ENCODE results near the gene EIF3D.
"Not testable (repeated sequence)": the region's sequence is repeated elsewhere in the genome, so short reads cannot be mapped to it uniquely, and the experiment has no call there.

EIF3D gene

GRCh38 chr22:36549033-36549432 lies 20.1 kb upstream of the EIF3D start:
- 67 to 80% methylated on average over 1 of the region's 5 CpGs for WGBS, 2 experiments (ENCODE audit: insufficient coverage in 2 of 2)
- H3K27ac ChIP-seq (ENCODE audit: low read depth, low read length, severe bottlenecking), result no peak overlapping the region
- H3K4me3 ChIP-seq (ENCODE audit: extremely low read depth, insufficient read depth, low read length, poor library complexity, severe bottlenecking), result no peak overlapping the region
- H3K9me3 ChIP-seq (ENCODE audit: control insufficient read depth, low read length), result no peaks in the 10 kb centered on the region
- peaks cover 18% of the 10 kb centered on the region for H3K4me1 ChIP-seq (ENCODE audit: control insufficient read depth, insufficient read depth, low read length, poor library complexity, severe bottlenecking)
- no peaks in the 10 kb centered on the region for H3K36me3 ChIP-seq (ENCODE audit: control insufficient read depth, insufficient read depth, low read length)

GRCh38 chr22:36548606-36549005 lies 19.6 kb upstream of the EIF3D start:
- Histone ChIP-seq H3K27ac (ENCODE audit: low read depth, low read length, severe bottlenecking) (no peak overlapping the region), H3K9me3 (ENCODE audit: control insufficient read depth, low read length) (no peaks in the 10 kb centered on the region), H3K4me1 (ENCODE audit: control insufficient read depth, insufficient read depth, low read length, poor library complexity, severe bottlenecking) (peaks cover 18% of the 10 kb centered on the region), H3K4me3 (ENCODE audit: extremely low read depth, insufficient read depth, low read length, poor library complexity, severe bottlenecking) (no peak overlapping the region), H3K36me3 (ENCODE audit: control insufficient read depth, insufficient read depth, low read length) (no peaks in the 10 kb centered on the region)
- 46 to 51% methylated on average over 10 to 14 of the region's 14 CpGs for WGBS, 2 experiments (ENCODE audit: insufficient coverage in 2 of 2)

DNA sequence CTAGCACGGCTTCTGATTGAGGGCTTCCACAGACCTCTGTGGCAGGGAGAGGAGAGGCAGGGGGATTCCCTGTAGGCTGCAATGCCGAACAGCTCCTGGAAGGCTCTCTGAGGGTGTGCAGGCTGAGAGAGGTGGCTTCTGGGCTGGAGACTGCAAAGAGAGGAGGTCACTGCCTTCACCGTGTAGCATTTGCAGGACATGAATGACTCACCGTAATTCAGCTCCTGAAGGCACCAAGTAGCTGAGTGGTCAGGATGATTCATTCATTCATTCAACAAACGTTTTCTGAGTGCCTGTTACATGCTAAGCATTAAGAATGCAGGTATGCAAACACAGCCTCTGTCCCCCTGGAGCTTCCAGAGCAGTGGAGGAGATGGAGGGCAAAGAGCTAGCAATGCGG lies 18.0 kb upstream of the EIF3D start:
- no peak overlapping the region for H3K27ac ChIP-seq (ENCODE audit: low read depth, low read length, severe bottlenecking)
- H3K4me3 ChIP-seq (ENCODE audit: extremely low read depth, insufficient read depth, low read length, poor library complexity, severe bottlenecking), result no peak overlapping the region
- peaks cover 23% of the 10 kb centered on the region for H3K4me1 ChIP-seq (ENCODE audit: control insufficient read depth, insufficient read depth, low read length, poor library complexity, severe bottlenecking)
- no peaks in the 10 kb centered on the region for H3K36me3 ChIP-seq (ENCODE audit: control insufficient read depth, insufficient read depth, low read length)
- 38 to 61% methylated on average over 4 to 6 of the region's 6 CpGs for WGBS, 2 experiments (ENCODE audit: insufficient coverage in 2 of 2)
- no peaks in the 10 kb centered on the region for H3K9me3 ChIP-seq (ENCODE audit: control insufficient read depth, low read length)

GRCh38 chr22:36546092-36546804 lies 17.3 kb upstream of the EIF3D start:
- Histone ChIP-seq H3K4me3 (ENCODE audit: extremely low read depth, insufficient read depth, low read length, poor library complexity, severe bottlenecking) (no peak overlapping the region), H3K27ac (ENCODE audit: low read depth, low read length, severe bottlenecking) (no peak overlapping the region), H3K36me3 (ENCODE audit: control insufficient read depth, insufficient read depth, low read length) (no peaks in the 10 kb centered on the region), H3K9me3 (ENCODE audit: control insufficient read depth, low read length) (no peaks in the 10 kb centered on the region), H3K4me1 (ENCODE audit: control insufficient read depth, insufficient read depth, low read length, poor library complexity, severe bottlenecking) (peaks cover 28% of the 10 kb centered on the region)
- 45 to 55% methylated on average over 13 to 15 of the region's 23 CpGs for WGBS, 2 experiments (ENCODE audit: insufficient coverage in 2 of 2)

GRCh38 chr22:36544107-36544620 lies 15.2 kb upstream of the EIF3D start:
- H3K9me3 ChIP-seq (ENCODE audit: control insufficient read depth, low read length), result no peaks in the 10 kb centered on the region
- H3K27ac ChIP-seq (ENCODE audit: low read depth, low read length, severe bottlenecking), result no peak overlapping the region
- peaks cover 25% of the 10 kb centered on the region for H3K4me1 ChIP-seq (ENCODE audit: control insufficient read depth, insufficient read depth, low read length, poor library complexity, severe bottlenecking)
- 93% methylated on average over 10 of the region's 11 CpGs for WGBS, 2 experiments (ENCODE audit: insufficient coverage in 2 of 2)
- no peak overlapping the region for H3K4me3 ChIP-seq (ENCODE audit: extremely low read depth, insufficient read depth, low read length, poor library complexity, severe bottlenecking)
- no peaks in the 10 kb centered on the region for H3K36me3 ChIP-seq (ENCODE audit: control insufficient read depth, insufficient read depth, low read length)

DNA sequence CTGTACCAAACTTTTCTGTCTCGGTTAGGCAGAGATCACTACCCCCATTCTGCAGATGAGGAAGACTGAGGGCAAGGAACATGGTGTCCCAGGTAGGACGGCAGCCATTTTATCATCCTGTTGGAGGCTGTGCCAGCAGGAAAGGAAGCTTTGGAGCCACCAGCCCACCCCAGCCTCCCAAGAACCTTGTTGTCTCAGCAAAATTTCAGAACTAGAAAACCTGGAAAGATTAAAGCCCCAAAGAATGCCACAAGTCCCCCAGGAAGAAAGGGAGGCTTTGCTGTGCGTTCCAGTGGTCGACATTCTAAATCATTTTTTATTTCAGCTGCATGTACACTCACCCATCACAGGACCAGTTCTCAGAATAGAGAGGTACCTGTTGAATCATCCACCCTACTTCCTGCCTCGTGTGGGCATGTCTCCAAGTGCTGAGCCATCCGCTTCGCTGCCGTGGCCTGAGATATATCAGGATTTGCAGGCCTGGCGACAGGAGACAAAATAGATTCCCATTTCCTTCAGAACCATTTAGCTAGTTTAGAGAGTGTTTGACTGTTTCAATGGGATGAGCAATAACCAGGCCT lies 13.0 kb upstream of the EIF3D start:
- Histone ChIP-seq H3K4me3 (ENCODE audit: extremely low read depth, insufficient read depth, low read length, poor library complexity, severe bottlenecking) (no peak overlapping the region), H3K4me1 (ENCODE audit: control insufficient read depth, insufficient read depth, low read length, poor library complexity, severe bottlenecking) (peaks cover 16% of the 10 kb centered on the region), H3K9me3 (ENCODE audit: control insufficient read depth, low read length) (no peaks in the 10 kb centered on the region), H3K36me3 (ENCODE audit: control insufficient read depth, insufficient read depth, low read length) (no peaks in the 10 kb centered on the region), H3K27ac (ENCODE audit: low read depth, low read length, severe bottlenecking) (no peak overlapping the region)
- WGBS, 2 experiments (ENCODE audit: insufficient coverage in 2 of 2), result 96 to 100% methylated on average over 3 of the region's 9 CpGs

DNA sequence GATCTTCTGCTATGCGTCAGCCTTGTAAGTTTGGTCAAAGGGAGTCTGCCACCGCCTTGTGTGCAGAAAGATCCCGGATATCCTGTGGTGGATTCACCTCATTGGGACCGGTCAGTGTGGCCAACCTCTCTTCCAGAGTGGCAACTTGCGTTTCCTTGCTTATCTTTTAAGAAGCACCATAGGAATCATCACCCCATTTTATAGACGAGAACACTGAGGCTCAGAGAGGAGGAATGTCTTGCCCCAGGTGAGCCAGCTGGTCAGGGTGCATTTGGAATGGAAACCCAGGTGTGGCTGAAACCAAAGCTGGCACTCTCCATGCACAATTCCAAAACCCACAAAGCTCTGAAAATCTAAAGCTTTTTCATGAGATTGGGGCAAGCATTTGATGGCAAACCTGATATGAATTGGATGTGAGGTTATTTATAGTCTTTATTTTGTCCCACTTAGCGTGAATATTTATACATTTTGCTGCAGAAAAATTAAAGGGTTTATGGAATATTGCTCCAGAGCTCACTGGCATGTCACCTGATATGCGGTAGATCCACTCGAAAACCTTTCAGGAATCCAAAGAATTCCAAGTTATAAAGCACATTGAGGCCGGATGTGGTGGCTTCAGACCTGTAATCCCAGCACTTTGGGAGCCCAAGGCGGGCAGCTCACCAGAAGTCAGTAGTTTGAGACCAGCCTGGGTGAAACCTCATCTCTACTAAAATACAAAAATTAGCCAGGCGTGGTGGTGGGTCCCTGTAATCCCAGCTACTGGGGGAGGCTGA lies 12.1 kb upstream of the EIF3D start:
- Histone ChIP-seq H3K9me3 (ENCODE audit: control insufficient read depth, low read length) (no peaks in the 10 kb centered on the region), H3K27ac (ENCODE audit: low read depth, low read length, severe bottlenecking) (no peak overlapping the region), H3K36me3 (ENCODE audit: control insufficient read depth, insufficient read depth, low read length) (no peaks in the 10 kb centered on the region), H3K4me3 (ENCODE audit: extremely low read depth, insufficient read depth, low read length, poor library complexity, severe bottlenecking) (no peak overlapping the region), H3K4me1 (ENCODE audit: control insufficient read depth, insufficient read depth, low read length, poor library complexity, severe bottlenecking) (peaks cover 12% of the 10 kb centered on the region)
- 86 to 90% methylated on average over 7 to 9 of the region's 12 CpGs for WGBS, 2 experiments (ENCODE audit: insufficient coverage in 2 of 2)

DNA sequence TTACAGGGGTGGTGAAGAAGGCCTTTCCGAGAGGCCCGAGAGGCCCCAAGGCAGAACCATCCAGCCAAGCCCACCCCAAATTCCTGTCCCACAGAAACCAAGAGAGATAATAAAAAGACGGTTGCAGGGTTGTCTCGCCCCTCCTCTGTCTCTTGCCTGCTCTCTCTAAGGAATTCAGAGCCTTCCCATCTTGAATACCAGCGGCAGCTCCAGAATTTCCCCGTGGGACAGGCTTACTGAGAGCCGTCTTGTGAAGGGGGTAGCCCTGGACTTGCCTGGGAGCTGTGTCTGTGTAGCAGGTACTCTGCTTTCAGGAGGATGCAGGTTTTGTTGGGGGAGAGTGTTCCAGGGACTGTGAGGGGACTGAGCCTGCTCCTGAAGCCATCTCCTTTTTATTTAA lies 9.6 kb upstream of the EIF3D start:
- H3K4me1 ChIP-seq (ENCODE audit: control insufficient read depth, insufficient read depth, low read length, poor library complexity, severe bottlenecking), result peaks cover 12% of the 10 kb centered on the region
- H3K27ac ChIP-seq (ENCODE audit: low read depth, low read length, severe bottlenecking), result no peak overlapping the region
- H3K4me3 ChIP-seq (ENCODE audit: extremely low read depth, insufficient read depth, low read length, poor library complexity, severe bottlenecking), result no peak overlapping the region
- WGBS, 2 experiments (ENCODE audit: insufficient coverage in 2 of 2), result 44 to 64% methylated on average over 2 to 7 of the region's 7 CpGs
- no peaks in the 10 kb centered on the region for H3K36me3 ChIP-seq (ENCODE audit: control insufficient read depth, insufficient read depth, low read length)
- peaks cover 5% of the 10 kb centered on the region for H3K9me3 ChIP-seq (ENCODE audit: control insufficient read depth, low read length)

DNA sequence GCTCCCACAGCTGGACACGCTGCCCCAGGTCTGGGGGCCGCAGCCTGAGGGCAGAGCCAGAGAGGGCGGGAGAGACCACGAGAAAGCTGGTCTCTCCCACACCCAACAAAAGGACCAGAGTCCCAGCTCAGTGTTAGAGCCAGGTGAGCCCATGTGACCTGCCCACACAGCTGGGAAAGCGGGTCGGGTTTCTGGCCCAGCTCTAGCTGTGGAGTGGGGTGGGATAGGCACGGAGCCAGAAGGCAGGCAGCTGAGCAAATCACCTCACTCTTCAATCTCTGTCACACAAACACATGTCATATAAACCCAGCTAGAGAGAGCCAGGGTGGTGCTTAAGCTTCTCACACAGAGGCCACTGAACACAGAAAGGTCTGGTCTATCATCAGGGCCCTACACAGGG lies 7.8 kb upstream of the EIF3D start:
- H3K27ac ChIP-seq (ENCODE audit: low read depth, low read length, severe bottlenecking), result no peak overlapping the region
- WGBS, 2 experiments (ENCODE audit: insufficient coverage in 2 of 2), result 71 to 100% methylated on average over 1 to 6 of the region's 7 CpGs
- H3K36me3 ChIP-seq (ENCODE audit: control insufficient read depth, insufficient read depth, low read length), result no peaks in the 10 kb centered on the region
- no peak overlapping the region for H3K4me3 ChIP-seq (ENCODE audit: extremely low read depth, insufficient read depth, low read length, poor library complexity, severe bottlenecking)
- peaks cover 5% of the 10 kb centered on the region for H3K4me1 ChIP-seq (ENCODE audit: control insufficient read depth, insufficient read depth, low read length, poor library complexity, severe bottlenecking)
- peaks cover 5% of the 10 kb centered on the region for H3K9me3 ChIP-seq (ENCODE audit: control insufficient read depth, low read length)

DNA sequence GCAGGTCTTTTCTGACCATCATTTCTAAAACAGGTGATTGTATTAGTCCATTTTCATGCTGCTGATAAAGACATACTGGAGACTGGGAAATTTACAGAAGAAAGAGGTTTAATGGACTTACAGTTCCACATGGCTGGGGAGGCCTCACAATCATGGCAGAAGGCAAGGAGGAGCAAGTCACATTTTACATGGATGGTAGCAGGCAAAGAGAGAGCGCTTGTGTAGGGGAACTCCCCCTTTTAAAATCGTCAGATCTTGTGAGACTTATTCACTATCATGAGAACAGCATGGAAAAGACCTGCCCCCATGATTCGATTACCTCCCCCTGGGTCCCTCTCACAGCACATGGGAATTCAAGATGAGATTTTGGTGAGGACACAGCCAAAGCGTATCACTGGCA lies 4.4 kb upstream of the EIF3D start:
- WGBS, 2 experiments (ENCODE audit: insufficient coverage in 2 of 2), result 60 to 64% methylated on average over 3 of the region's 4 CpGs
- H3K27ac ChIP-seq (ENCODE audit: low read depth, low read length, severe bottlenecking), result not testable (repeated sequence)

More for the DNA sequence above, 4.4 kb upstream of the EIF3D start:
- not testable (repeated sequence) for H3K36me3 ChIP-seq (ENCODE audit: control insufficient read depth, insufficient read depth, low read length); H3K4me1 ChIP-seq (ENCODE audit: control insufficient read depth, insufficient read depth, low read length, poor library complexity, severe bottlenecking); H3K4me3 ChIP-seq (ENCODE audit: extremely low read depth, insufficient read depth, low read length, poor library complexity, severe bottlenecking); H3K9me3 ChIP-seq (ENCODE audit: control insufficient read depth, low read length)
